Lung (tissue), 12 donors: ENCODE results near the gene TMEM132E. TPM values are rescaled to one million over a fixed set of nuclear protein-coding genes. Genes with fewer than 3 reads are reported as not detected.
A peak's percentile ranks its signal among the peaks of the same experiment; 100 is the strongest.

ENCODE experiments used
- ATAC-seq: fragments of 200-7000 bp; cut with Tn5 transposase; one replicate; pipeline ENCODE4 v1.9.1; 2020; ENCODE audit warnings: moderate number of reproducible peaks; ENCODE audit not compliant: insufficient read depth, low FRiP score
- DNase-seq, 3 donors: peaks; one replicate each; pipeline ENCODE4 v3.0.0-alpha.2; 2013 to 2017
- H3K27ac ChIP-seq, 2 donors: one replicate each; pipeline ENCODE4 v1.5.1; 2013; ENCODE audit warnings: mild to moderate bottlenecking in 2 of 2, moderate library complexity in 2 of 2, control low read depth in 1 of 2, inconsistent platforms in 1 of 2, low read depth in 1 of 2, low read length in 1 of 2
- H3K27me3 ChIP-seq, 3 donors: one replicate each; pipeline ENCODE4 v1.5.1; 2013; ENCODE audit warnings: low read length in 2 of 3; ENCODE audit not compliant: control insufficient read depth in 3 of 3, insufficient read depth in 3 of 3
- H3K36me3 ChIP-seq, 4 donors: one replicate each; pipeline ENCODE4 v1.5.1; 2013; ENCODE audit warnings: low read length in 4 of 4, mild to moderate bottlenecking in 1 of 4, moderate library complexity in 1 of 4; ENCODE audit not compliant: control insufficient read depth in 4 of 4, insufficient read depth in 4 of 4
- H3K4me1 ChIP-seq, 5 donors: one replicate each; pipeline ENCODE4 v1.5.1; 2013; ENCODE audit warnings: low read length in 5 of 5, mild to moderate bottlenecking in 2 of 5, moderate library complexity in 1 of 5; ENCODE audit not compliant: control insufficient read depth in 5 of 5, insufficient read depth in 5 of 5
- H3K4me3 ChIP-seq: one replicate; pipeline ENCODE4 v1.5.1; 2013; ENCODE audit warnings: mild to moderate bottlenecking, control low read depth, moderate library complexity
- H3K9ac ChIP-seq, 2 donors: one replicate each; pipeline ENCODE4 v1.5.1; 2013; ENCODE audit warnings: low read length in 2 of 2, control low read depth in 1 of 2; ENCODE audit not compliant: insufficient read depth in 1 of 2
- H3K9me3 ChIP-seq, 4 donors: one replicate each; pipeline ENCODE4 v1.5.1; 2013; ENCODE audit warnings: low read length in 3 of 4, mild to moderate bottlenecking in 1 of 4, moderate library complexity in 1 of 4; ENCODE audit not compliant: control insufficient read depth in 4 of 4, insufficient read depth in 3 of 4
- CTCF ChIP-seq: IDR thresholded peaks from 2 replicates; pipeline ENCODE4 v1.5.1; 2012; ENCODE audit warnings: mild to moderate bottlenecking; ENCODE audit errors: control extremely low read depth, extremely low read depth
- WGBS, 2 donors: extraction: QIAGEN DNeasy Blood & Tissue Kit; methylation state at CpG; one replicate each; pipeline ENCODE4 v1.1.7; 2013; 5-methylcytosine and 5-hydroxymethylcytosine counted together
- polyA plus RNA-seq, 2 donors: library from polyadenylated mRNA; stranded (reverse); fragments of 200-250 nt; gene quantifications; one replicate each; pipeline ENCODE4 v1.2.1, GENCODE V29; 2013
- total RNA-seq, 2 donors: library from RNA; depleted of rRNA in 1 of 2; stranded (reverse); fragments of >200 nt in 1 of 2; gene quantifications; one replicate each; pipeline ENCODE4 v1.2.1, GENCODE V29; 2014 to 2021
- donor health status: control.
- donor health status: control.
- donor health status: Bipolar disorder and iron deficiency.
- donor health status: healthy.
- donor health status: DM: yes; HTN: yes; CAD: no.

TMEM132E gene
- total and polyA plus RNA-seq, 4 donors: 0.02 to 0.17 (median 0.07) TPM

- Histone ChIP-seq H3K9ac (no peak overlapping the region), H3K27me3 (peaks cover 0 to 44% (median 7%) of the 10 kb centered on the region in 3 donors), H3K36me3 (no peaks in the 10 kb centered on the region), H3K4me3 (no peak overlapping the region), H3K9me3 (no peaks in the 10 kb centered on the region), H3K4me1 (peaks cover 0 to 5% (median 0%) of the 10 kb centered on the region in 5 donors), H3K27ac (no peak overlapping the region)
- ATAC-seq: no peak
- DNase-seq: peak in 1 of 3 donors; percentile 28
- no peak for TF ChIP-seq CTCF
- WGBS, 2 donors: 34 to 38% methylated on average over 4 of the region's 4 CpGs
These were observed 54.0 kb downstream of the TMEM132E start for GRCh38 chr17:34633351-34633750.

GRCh38 chr17:34633760-34634159 is 54.4 kb downstream of the TMEM132E start:
- Histone ChIP-seq H3K36me3 (no peaks in the 10 kb centered on the region), H3K9me3 (no peaks in the 10 kb centered on the region), H3K4me3 (no peak overlapping the region), H3K27me3 (peaks cover 0 to 47% (median 6%) of the 10 kb centered on the region in 3 donors), H3K9ac (no peak overlapping the region), H3K4me1 (peaks cover 0 to 5% (median 0%) of the 10 kb centered on the region in 5 donors), H3K27ac (no peak overlapping the region)
- 92 to 93% methylated on average over 3 of the region's 3 CpGs for WGBS, 2 donors
- ATAC-seq (no peak), DNase-seq (no peak)
- TF ChIP-seq CTCF: no peak

DNA sequence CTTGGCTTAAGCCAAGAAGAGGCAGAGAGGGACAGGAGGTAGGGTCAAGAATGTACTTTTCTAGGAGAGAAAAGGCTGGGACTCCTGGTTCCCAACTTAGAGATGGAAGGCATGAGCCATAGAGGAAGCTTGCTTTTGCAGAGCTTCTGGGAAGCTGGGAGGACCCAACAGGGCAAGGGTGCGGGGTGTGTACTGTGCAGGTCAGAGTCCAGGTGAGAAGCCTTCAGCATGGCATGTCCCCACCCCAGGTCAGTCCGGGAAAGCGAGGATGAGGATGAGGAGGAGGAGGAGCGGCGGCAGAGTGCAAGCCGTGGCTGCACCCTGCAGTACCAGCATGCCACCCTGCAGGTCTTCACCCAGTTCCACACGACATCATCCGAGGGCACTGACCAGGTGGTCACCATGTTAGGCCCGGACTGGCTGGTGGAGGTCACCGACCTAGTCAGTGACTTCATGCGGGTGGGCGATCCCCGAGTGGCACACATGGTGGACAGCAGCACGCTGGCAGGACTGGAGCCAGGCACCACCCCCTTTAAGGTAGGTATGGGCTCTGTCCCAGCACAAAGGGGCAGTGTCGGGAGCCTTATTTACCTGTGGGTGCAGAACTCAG is 55.3 kb downstream of the TMEM132E start:
- Histone ChIP-seq H3K9me3 (no peaks in the 10 kb centered on the region), H3K36me3 (no peaks in the 10 kb centered on the region), H3K27ac (no peak overlapping the region), H3K27me3 (peaks cover 0 to 51% (median 7%) of the 10 kb centered on the region in 3 donors), H3K4me3 (no peak overlapping the region), H3K4me1 (peaks cover 0 to 5% (median 0%) of the 10 kb centered on the region in 5 donors), H3K9ac (no peak overlapping the region)
- ATAC-seq: no peak
- no peak for TF ChIP-seq CTCF
- DNase-seq: no peak
- 82 to 90% methylated on average over 15 of the region's 15 CpGs for WGBS, 2 donors

DNA sequence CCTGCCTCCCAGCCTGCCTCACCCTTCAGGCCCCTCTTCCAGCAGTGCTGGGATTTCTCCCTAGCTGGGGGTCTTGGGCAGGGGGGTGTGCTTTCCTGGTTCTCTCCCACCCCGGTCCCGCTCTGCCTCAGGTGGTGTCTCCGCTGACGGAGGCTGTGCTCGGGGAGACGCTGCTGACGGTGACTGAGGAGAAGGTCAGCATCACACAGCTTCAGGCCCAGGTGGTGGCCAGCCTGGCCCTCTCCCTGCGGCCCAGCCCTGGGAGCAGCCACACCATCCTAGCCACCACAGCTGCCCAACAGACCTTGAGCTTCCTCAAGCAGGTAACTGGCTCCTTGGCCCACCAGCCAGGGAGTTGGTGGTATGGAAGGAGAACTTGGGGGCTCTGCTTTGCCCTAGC is 56.5 kb downstream of the TMEM132E start:
- no peak for DNase-seq
- Histone ChIP-seq H3K4me3 (no peak overlapping the region), H3K4me1 (peaks cover 0 to 5% (median 0%) of the 10 kb centered on the region in 5 donors), H3K36me3 (no peaks in the 10 kb centered on the region), H3K9me3 (no peaks in the 10 kb centered on the region), H3K27me3 (peaks cover 0 to 54% (median 7%) of the 10 kb centered on the region in 3 donors), H3K9ac (no peak overlapping the region), H3K27ac (no peak overlapping the region)
- ATAC-seq: no peak
- no peak for TF ChIP-seq CTCF
- 86 to 95% methylated on average over 8 of the region's 8 CpGs for WGBS, 2 donors
